Mesothelial cell of epicardium (in vitro differentiated cells): ENCODE results near the gene HVCN1. TPM values are rescaled to one million over a fixed set of nuclear protein-coding genes. Genes with fewer than 3 reads are reported as not detected.
"Not testable (repeated sequence)": the region's sequence is repeated elsewhere in the genome, so short reads cannot be mapped to it uniquely, and the experiment has no call there.

Experiments used
- DNase-seq, 2 experiments: peaks; one replicate each; pipeline ENCODE4 v3.0.0; 2021; ENCODE audit warnings: low spot score in 2 of 2; ENCODE audit not compliant: unreplicated experiment in 2 of 2
- H3K27ac Mint-ChIP-seq: 2 replicates; pipeline ENCODE4 v1.8.0; 2021; ENCODE audit warnings: mixed read lengths
- H3K27me3 Mint-ChIP-seq: 2 replicates; pipeline ENCODE4 v1.8.0; 2021; ENCODE audit warnings: low read depth, mixed read lengths
- H3K36me3 Mint-ChIP-seq: 2 replicates; pipeline ENCODE4 v1.8.0; 2021; ENCODE audit warnings: mixed read lengths
- H3K4me1 Mint-ChIP-seq: 2 replicates; pipeline ENCODE4 v1.8.0; 2021; ENCODE audit warnings: mixed read lengths
- H3K4me3 Mint-ChIP-seq: 2 replicates; pipeline ENCODE4 v1.8.0; 2021; ENCODE audit warnings: mild to moderate bottlenecking, moderate library complexity, mixed read lengths
- H3K9me3 Mint-ChIP-seq: 2 replicates; pipeline ENCODE4 v1.8.0; 2021; ENCODE audit warnings: mixed read lengths
- total RNA-seq: library from RNA; stranded (reverse); gene quantifications from 3 replicates; pipeline ENCODE4 v1.2.1, GENCODE V29; 2021
- TF ChIP-seq, protein P1 (sequence below): fragments of 200-600 bp; sonication (generic); IDR thresholded peaks from one replicate; pipeline ENCODE4 v1.5.0; 2021; ENCODE audit warnings: antibody characterized with exemption; ENCODE audit not compliant: unreplicated experiment

HVCN1 gene, protein sequence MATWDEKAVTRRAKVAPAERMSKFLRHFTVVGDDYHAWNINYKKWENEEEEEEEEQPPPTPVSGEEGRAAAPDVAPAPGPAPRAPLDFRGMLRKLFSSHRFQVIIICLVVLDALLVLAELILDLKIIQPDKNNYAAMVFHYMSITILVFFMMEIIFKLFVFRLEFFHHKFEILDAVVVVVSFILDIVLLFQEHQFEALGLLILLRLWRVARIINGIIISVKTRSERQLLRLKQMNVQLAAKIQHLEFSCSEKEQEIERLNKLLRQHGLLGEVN
- 5.1 to 7.0 TPM (median 6.1 TPM) in 3 replicates for total RNA-seq

DNA sequence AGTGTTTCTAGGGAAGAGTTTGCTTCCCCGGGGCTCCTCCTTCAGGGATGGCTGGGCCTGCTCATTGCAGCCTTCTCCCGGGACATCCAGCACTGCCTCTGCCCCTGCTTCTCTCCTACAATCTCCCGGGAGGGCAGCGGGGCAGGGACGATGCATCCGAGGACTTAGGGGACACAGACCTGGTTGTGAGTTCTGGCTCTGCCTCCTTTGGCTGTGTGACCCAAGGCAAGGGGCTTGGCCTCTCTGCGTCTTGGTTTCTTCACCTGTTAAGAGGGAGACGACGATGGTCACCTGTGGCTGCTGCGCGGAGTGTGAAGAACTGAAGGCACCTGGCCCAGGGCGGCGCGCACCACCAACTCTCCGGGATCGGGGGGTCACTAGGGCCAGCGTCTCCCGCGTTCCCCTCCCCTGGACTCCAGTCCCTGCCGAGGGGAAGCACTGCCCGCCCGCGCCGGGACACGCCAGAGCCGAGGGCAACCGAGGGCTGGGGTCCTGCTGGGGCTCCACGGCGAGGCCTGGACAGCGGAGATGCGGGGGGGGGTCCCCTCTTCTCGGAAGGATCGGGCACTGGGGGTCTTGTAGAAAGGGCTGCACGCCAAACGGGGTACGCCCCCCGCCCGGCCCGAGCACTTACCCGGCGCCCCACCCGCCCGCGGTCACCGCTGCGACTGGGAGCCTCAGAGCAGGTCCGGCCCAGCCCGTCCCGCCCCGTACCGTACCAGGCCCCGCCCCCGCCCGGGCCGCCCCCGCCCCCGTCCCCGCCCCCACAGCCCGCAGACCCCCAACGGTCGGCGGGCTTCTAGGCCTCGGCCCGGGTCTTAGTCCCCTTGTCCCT lies at the start of gene HVCN1:
HVCN1 (minus strand) TSS at position 670 of the 835 bp plus-strand sequence. CDS start 5,870 bp downstream, outside the sequence.
- H3K27ac Mint-ChIP-seq, result peak within 1 kb of the TSS; percentile 91
- peak in 1 of 2 experiments; percentile 33 for DNase-seq
- TF ChIP-seq, protein P1, sequence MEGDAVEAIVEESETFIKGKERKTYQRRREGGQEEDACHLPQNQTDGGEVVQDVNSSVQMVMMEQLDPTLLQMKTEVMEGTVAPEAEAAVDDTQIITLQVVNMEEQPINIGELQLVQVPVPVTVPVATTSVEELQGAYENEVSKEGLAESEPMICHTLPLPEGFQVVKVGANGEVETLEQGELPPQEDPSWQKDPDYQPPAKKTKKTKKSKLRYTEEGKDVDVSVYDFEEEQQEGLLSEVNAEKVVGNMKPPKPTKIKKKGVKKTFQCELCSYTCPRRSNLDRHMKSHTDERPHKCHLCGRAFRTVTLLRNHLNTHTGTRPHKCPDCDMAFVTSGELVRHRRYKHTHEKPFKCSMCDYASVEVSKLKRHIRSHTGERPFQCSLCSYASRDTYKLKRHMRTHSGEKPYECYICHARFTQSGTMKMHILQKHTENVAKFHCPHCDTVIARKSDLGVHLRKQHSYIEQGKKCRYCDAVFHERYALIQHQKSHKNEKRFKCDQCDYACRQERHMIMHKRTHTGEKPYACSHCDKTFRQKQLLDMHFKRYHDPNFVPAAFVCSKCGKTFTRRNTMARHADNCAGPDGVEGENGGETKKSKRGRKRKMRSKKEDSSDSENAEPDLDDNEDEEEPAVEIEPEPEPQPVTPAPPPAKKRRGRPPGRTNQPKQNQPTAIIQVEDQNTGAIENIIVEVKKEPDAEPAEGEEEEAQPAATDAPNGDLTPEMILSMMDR, result no peak
- H3K4me1 Mint-ChIP-seq, result peaks cover 14% of the 10 kb centered on the region
- peaks cover 14% of the 10 kb centered on the region for H3K9me3 Mint-ChIP-seq
- H3K36me3 Mint-ChIP-seq, result peaks cover 9% of the 10 kb centered on the region
- H3K27me3 Mint-ChIP-seq, result peaks cover 26% of the 10 kb centered on the region
- peak within 1 kb of the TSS; percentile 84 for H3K4me3 Mint-ChIP-seq

GRCh38 chr12:110737532-110737931 lies 48.6 kb upstream of the HVCN1 start:
- no peak overlapping the region for H3K4me3 Mint-ChIP-seq
- H3K27ac Mint-ChIP-seq, result peak overlapping the region; percentile 34
- H3K4me1 Mint-ChIP-seq, result peaks cover 45% of the 10 kb centered on the region
- DNase-seq, result no peak
- peaks cover 11% of the 10 kb centered on the region for H3K36me3 Mint-ChIP-seq
- no peaks in the 10 kb centered on the region for H3K27me3 Mint-ChIP-seq
- TF ChIP-seq, protein P1, result no peak
- H3K9me3 Mint-ChIP-seq, result no peaks in the 10 kb centered on the region

GRCh38 chr12:110737016-110737415 lies 48.1 kb upstream of the HVCN1 start:
- not testable (repeated sequence) for H3K27me3 Mint-ChIP-seq, H3K9me3 Mint-ChIP-seq, DNase-seq, H3K4me3 Mint-ChIP-seq
- H3K36me3 Mint-ChIP-seq, result peaks cover 11% of the 10 kb centered on the region
- H3K27ac Mint-ChIP-seq, result peak overlapping the region; percentile 64
- H3K4me1 Mint-ChIP-seq, result peaks cover 50% of the 10 kb centered on the region

DNA sequence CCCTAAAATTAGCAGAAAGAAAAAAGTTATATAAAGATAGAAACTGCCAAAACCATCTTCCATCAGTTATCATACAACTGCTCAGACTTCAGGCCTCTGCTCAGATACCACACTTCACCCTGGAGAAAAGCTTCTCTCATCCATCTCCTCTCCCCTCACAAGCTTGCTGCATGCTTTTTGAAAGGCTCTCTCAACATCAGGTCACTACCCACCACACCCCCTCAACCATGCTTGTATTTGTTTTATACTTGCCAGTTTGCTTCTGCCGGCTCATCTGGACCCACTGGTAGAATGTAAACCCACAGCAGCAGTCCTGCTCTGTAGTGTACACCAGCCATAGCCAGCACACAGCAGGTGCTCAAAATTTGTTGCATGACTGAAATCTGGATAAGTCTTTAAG lies 45.0 kb upstream of the HVCN1 start:
- H3K27ac Mint-ChIP-seq, result peak overlapping the region; percentile 7
- TF ChIP-seq, protein P1, result no peak
- no peaks in the 10 kb centered on the region for H3K9me3 Mint-ChIP-seq
- peaks cover 22% of the 10 kb centered on the region for H3K36me3 Mint-ChIP-seq
- H3K27me3 Mint-ChIP-seq, result no peaks in the 10 kb centered on the region
- H3K4me3 Mint-ChIP-seq, result no peak overlapping the region
- peaks cover 30% of the 10 kb centered on the region for H3K4me1 Mint-ChIP-seq
- no peak for DNase-seq

DNA sequence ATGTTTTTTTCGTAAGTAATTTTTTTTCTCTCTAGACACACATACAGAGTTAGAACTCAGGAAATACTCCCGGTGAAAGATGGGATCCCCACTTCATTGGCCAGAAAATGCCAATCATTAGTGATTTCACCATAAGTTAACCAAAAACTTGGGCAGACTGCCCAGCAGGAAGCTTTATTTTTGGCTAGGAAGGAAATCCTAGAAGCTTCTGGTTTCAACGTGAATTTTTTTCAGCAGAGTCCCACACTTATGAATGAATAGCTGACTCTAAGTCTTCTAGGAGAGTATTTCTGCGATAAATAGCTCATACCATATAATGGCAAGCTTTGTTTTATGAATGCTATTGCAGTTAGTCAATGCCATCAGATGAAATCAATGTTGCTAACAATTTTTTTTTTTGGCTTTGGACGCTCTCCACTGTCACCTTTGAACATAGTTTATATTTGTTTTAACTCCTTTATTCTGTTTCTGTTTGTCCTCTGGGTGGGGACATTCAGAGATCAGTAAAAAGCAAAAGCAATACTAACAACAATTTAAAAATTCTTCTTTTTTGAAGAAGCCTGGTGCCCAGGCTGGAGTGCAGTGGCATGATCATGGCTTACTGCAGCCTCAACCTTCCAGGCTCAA lies 44.3 kb upstream of the HVCN1 start:
- DNase-seq, result no peak
- Mint-ChIP-seq H3K4me1 (peaks cover 23% of the 10 kb centered on the region), H3K27ac (no peak overlapping the region), H3K36me3 (peaks cover 26% of the 10 kb centered on the region), H3K27me3 (no peaks in the 10 kb centered on the region), H3K4me3 (no peak overlapping the region), H3K9me3 (no peaks in the 10 kb centered on the region)
- TF ChIP-seq, protein P1, result no peak
